Measurements from ENCODE around the gene OPHN1.

DNA sequence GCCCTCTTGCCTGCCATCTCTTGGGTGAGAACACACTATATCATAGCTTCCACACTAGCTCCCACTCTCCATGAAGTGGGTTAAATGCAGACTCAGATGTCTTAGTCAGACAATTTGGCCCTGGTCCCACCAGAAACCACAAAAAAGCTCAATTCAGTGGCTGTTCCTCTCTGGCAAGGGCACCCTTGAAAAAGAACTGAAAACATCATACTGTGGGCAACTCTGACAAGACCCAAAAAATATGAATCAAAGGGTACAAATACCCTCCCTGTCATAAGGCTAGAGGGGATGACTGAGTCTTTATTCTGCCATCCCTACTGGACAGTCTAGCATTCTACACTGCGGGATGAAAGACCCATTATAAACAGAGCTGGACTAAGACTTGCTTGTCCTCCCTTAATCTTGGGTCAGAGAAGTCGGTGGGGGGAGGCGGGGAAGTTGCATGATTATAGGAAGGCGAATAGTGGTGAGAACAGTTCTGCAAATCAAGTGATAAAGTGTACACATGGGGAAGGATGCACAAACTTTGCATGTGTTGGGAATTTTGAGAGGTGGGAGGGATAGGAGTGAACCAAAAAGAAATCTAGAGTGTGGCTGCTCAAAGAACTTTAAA is 172.1 kb downstream of the OPHN1 start:
- TF ChIP-seq, protein P1, sequence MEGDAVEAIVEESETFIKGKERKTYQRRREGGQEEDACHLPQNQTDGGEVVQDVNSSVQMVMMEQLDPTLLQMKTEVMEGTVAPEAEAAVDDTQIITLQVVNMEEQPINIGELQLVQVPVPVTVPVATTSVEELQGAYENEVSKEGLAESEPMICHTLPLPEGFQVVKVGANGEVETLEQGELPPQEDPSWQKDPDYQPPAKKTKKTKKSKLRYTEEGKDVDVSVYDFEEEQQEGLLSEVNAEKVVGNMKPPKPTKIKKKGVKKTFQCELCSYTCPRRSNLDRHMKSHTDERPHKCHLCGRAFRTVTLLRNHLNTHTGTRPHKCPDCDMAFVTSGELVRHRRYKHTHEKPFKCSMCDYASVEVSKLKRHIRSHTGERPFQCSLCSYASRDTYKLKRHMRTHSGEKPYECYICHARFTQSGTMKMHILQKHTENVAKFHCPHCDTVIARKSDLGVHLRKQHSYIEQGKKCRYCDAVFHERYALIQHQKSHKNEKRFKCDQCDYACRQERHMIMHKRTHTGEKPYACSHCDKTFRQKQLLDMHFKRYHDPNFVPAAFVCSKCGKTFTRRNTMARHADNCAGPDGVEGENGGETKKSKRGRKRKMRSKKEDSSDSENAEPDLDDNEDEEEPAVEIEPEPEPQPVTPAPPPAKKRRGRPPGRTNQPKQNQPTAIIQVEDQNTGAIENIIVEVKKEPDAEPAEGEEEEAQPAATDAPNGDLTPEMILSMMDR (conservative IDR thresholded peaks at IDR 0.05 in 1 of 2, IDR thresholded peaks at IDR 0.05 in 1 of 2; ENCODE audit: low read depth in 1 of 2, low read length in 2 of 2), result no peak
- no peak for TF ChIP-seq EZH2 (IDR thresholded peaks at IDR 0.05; ENCODE audit: low read length, missing control alignments)

All from fibroblast of lung (primary cell).